Measurements from ENCODE around the gene SEZ6. TPM values are rescaled to one million over a fixed set of nuclear protein-coding genes. Genes with fewer than 3 reads are reported as not detected.

Gene SEZ6
- total RNA-seq, 1 donor from 2014 or later: not detected

GRCh38 chr17:29002811-29003210 is 3.0 kb downstream of the SEZ6 start:
- H3K4me3 Mint-ChIP-seq (ENCODE audit: unreplicated experiment): no peak overlapping the region
- peaks cover 57% of the 10 kb centered on the region for H3K27me3 Mint-ChIP-seq (ENCODE audit: unreplicated experiment)
- no peak for TF ChIP-seq CTCF (IDR thresholded peaks at IDR 0.05)
- H3K4me1 Mint-ChIP-seq (ENCODE audit: unreplicated experiment): peaks cover 4% of the 10 kb centered on the region
- no peak overlapping the region for H3K27ac Mint-ChIP-seq (ENCODE audit: unreplicated experiment)
- H3K9me3 Mint-ChIP-seq (ENCODE audit: unreplicated experiment): no peaks in the 10 kb centered on the region
- no peaks in the 10 kb centered on the region for H3K36me3 Mint-ChIP-seq (ENCODE audit: unreplicated experiment)
- DNase-seq (ENCODE audit: extremely low spot score, unreplicated experiment): no peak

- no peak for TF ChIP-seq CTCF (IDR thresholded peaks at IDR 0.05)
- H3K4me1 Mint-ChIP-seq (ENCODE audit: unreplicated experiment): peaks cover 2% of the 10 kb centered on the region
- no peaks in the 10 kb centered on the region for H3K36me3 Mint-ChIP-seq (ENCODE audit: unreplicated experiment)
- no peak overlapping the region for H3K27ac Mint-ChIP-seq (ENCODE audit: unreplicated experiment)
- H3K4me3 Mint-ChIP-seq (ENCODE audit: unreplicated experiment): no peak overlapping the region
- no peaks in the 10 kb centered on the region for H3K9me3 Mint-ChIP-seq (ENCODE audit: unreplicated experiment)
- H3K27me3 Mint-ChIP-seq (ENCODE audit: unreplicated experiment): peaks cover 51% of the 10 kb centered on the region
- no peak for DNase-seq (ENCODE audit: extremely low spot score, unreplicated experiment)
Observed at GRCh38 chr17:29000973-29001372, 4.9 kb downstream of the SEZ6 start.

GRCh38 chr17:28999206-28999605 is 6.6 kb downstream of the SEZ6 start:
- Mint-ChIP-seq H3K4me1 (ENCODE audit: unreplicated experiment) (no peaks in the 10 kb centered on the region), H3K27ac (ENCODE audit: unreplicated experiment) (no peak overlapping the region), H3K4me3 (ENCODE audit: unreplicated experiment) (no peak overlapping the region), H3K27me3 (ENCODE audit: unreplicated experiment) (peaks cover 41% of the 10 kb centered on the region), H3K9me3 (ENCODE audit: unreplicated experiment) (no peaks in the 10 kb centered on the region), H3K36me3 (ENCODE audit: unreplicated experiment) (no peaks in the 10 kb centered on the region)
- no peak for DNase-seq (ENCODE audit: extremely low spot score, unreplicated experiment)
- TF ChIP-seq CTCF (IDR thresholded peaks at IDR 0.05): no peak

- TF ChIP-seq CTCF (IDR thresholded peaks at IDR 0.05): no peak
- Mint-ChIP-seq H3K4me1 (ENCODE audit: unreplicated experiment) (no peaks in the 10 kb centered on the region), H3K4me3 (ENCODE audit: unreplicated experiment) (no peak overlapping the region), H3K27ac (ENCODE audit: unreplicated experiment) (no peak overlapping the region), H3K36me3 (ENCODE audit: unreplicated experiment) (no peaks in the 10 kb centered on the region), H3K9me3 (ENCODE audit: unreplicated experiment) (no peaks in the 10 kb centered on the region), H3K27me3 (ENCODE audit: unreplicated experiment) (peaks cover 27% of the 10 kb centered on the region)
- no peak for DNase-seq (ENCODE audit: extremely low spot score, unreplicated experiment)
Observed at GRCh38 chr17:28997806-28998205, 8.0 kb downstream of the SEZ6 start.

- H3K27ac Mint-ChIP-seq (ENCODE audit: unreplicated experiment): no peak overlapping the region
- TF ChIP-seq CTCF (IDR thresholded peaks at IDR 0.05): no peak
- H3K27me3 Mint-ChIP-seq (ENCODE audit: unreplicated experiment): peaks cover 25% of the 10 kb centered on the region
- H3K4me1 Mint-ChIP-seq (ENCODE audit: unreplicated experiment): no peaks in the 10 kb centered on the region
- no peaks in the 10 kb centered on the region for H3K36me3 Mint-ChIP-seq (ENCODE audit: unreplicated experiment)
- no peak overlapping the region for H3K4me3 Mint-ChIP-seq (ENCODE audit: unreplicated experiment)
- no peak for DNase-seq (ENCODE audit: extremely low spot score, unreplicated experiment)
- no peaks in the 10 kb centered on the region for H3K9me3 Mint-ChIP-seq (ENCODE audit: unreplicated experiment)
Observed at GRCh38 chr17:28996554-28997096, 9.2 kb downstream of the SEZ6 start.
